Non-pigmented ciliary epithelial cell (primary cell): Measurements from ENCODE around the gene ANKS1B.

Experiments
- DNase-seq: peaks from one replicate; pipeline ENCODE4 v3.0.0-alpha.2; 2010; ENCODE audit warnings: low read depth

ANKS1B gene

DNA sequence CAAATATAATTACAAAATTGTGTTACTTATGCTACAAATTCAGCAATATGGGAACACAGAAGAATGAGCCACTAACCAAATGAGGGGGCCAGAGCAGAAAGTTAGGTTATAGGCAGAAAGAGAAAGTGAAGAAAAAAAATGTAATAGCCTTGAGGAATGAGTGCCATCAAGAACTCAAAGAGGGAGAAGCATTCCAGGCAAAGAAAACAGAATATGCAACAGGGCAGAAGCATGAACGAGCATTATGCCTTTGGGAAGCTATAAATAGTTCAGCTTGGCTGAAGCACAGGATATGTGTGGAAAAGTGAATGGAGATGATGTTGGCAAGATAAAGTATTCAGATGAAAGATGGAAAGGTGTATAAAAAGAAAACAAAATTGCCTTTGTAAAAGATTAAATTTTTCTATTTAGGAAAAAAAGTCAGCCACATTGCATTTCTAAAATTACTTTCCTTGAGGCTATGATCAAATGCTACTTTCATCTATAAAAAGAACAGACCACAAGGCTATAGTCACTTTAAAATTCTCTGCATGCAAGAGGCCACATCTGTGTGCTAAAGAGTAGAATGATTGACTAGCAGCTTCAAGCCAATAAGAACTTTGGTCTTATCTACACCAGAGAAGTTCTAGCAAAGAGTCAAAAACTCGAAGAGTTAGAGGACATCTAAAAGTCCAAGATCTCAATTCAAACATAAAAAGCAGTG is 530.7 kb downstream of the ANKS1B start:
- DNase-seq = no peak

DNA sequence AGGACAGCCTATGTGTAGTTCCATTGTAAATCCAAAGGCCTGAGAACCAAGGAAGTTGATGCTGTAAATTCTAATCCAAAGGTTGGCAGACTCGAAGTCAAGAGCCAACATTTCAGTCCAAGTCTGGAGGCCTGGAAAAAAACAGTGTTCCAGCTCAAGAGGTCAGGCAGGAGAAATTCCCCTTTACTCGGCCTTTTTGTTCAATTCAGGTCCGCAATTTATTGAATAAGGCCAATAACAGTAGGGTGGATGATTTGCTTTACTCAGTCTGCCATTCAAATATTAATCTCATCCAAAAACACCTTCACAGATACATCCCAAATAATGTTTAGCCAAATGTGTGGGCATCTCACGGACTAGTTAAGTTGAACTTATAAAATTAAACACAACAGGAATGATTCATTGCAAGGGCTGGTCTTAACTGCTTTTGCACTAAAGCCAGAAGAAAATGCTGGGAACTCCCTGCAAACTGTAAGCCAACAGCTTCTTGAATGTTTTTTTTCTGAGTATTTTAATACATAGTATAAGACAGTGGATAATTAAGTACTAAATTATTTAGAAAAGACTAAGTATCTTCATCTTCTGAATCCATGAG is 534.6 kb downstream of the ANKS1B start:
- no peak for DNase-seq

DNA sequence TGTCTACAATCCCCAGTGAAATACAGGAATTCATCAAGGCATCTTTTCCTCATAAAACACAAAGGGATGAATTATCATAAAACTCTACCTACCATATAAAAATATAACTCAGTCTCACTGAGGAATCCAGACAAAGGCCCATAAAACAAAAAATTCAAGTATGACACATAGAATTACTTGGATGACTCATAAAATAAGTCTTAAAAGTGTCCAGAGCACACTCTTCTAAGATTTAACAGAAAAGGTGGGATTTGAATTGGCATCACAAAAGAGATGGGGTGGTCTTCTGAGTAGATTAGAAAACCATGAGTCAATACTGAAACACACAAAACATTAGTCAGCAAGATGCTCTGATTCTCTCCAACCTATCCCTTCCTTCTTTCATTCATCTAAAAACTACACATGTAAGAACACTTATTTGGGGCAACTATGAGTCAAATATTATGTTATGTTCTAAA is 539.8 kb downstream of the ANKS1B start:
- no peak for DNase-seq

DNA sequence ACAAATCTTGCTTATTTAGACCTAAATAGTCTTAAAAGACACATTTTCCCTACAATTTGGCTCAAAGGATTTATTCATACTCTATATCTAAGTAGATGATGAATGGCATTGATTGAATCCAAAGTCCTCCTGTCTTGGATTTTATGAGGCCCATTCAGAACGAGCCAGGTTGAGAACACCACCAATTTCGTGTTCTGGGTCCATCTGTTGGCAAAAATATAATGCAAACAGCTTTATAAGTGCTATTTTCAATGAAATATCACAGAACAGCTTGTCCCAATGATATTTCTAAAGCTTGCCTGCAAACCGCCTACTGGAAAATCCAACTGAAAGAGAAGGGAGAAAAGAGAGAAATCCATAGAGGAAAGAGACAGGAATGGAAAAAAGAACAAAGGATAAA is 542.0 kb downstream of the ANKS1B start:
- no peak for DNase-seq

- no peak for DNase-seq
Measured at GRCh38 chr12:99439399-99439798, 545.3 kb downstream of the ANKS1B start.

GRCh38 chr12:99436584-99436983 is 548.2 kb downstream of the ANKS1B start:
- no peak for DNase-seq

DNA sequence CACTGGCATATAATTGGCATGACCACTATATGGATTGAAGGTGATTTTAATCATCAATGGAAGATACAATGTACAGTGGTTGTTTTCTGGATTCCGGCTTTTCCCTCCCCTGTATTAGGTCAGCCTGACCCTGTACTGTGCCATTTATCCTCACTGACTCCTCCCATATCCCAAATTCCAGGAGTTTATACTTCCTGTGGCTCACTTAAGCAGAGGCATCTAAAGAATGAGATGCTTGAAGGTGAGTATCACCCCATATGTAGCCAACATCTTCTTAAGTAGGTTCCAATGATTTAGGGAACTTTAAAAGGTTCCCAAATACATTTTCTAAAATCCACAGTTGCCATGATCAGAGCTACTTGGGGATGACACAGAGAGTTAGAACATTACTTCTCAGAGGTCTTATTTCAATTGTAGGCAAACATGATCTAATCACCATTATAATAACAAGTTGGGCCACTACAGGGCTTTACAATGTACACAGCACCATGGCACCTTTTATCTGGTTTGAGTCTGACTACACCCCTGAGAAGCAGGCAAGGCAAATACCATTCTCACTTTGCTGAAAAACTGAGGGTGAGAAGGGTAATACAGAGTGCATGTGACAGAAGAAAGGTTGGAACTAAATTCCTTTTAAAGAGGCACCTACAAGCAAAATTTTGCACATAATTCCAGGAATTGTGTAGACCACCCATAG is 549.5 kb downstream of the ANKS1B start:
- DNase-seq = no peak

GRCh38 chr12:99433155-99433554 is 551.6 kb downstream of the ANKS1B start:
- DNase-seq = no peak

- no peak for DNase-seq
Measured at GRCh38 chr12:99431203-99431602, 553.5 kb downstream of the ANKS1B start.

DNA sequence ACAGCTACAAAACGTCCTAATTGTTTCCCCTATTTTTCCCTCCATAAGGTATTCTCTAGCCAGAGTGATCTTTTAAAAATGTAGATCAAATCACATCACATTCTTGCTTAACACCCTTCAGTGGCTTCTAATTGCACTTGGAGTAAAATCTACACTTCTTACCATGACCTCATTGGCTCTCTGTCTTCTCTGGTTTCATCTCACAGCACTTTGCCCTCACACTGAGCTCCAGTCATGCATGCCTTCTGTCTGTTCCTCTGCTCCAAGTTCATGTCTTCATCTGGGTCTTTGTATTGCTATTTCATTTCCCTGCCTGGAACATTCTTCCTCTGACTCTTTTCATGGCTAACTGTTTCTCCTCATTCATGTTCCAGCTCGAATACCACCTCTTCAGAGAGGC is 557.6 kb downstream of the ANKS1B start:
- DNase-seq = no peak

- DNase-seq = no peak
Measured at GRCh38 chr12:99418379-99418778, 566.4 kb downstream of the ANKS1B start.

- no peak for DNase-seq
Measured at GRCh38 chr12:99413751-99414150, 571.0 kb downstream of the ANKS1B start.

DNA sequence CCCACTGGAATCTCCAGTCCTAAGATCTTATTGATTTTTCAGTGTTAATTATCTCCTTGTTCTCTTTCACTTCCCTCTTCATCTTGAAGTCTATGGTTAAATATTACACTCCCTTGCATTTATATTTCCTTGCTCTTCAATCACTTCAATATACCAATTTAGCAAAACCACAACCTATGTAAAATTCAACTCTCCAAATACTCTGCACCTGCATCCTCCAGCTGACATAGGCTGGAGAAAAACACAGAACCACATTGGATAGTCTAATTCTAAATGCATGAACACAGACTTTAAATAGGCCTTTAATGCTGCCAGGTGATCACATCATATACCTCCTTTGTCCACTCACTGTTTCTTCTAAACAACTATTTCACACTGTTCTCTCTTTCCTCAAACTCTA is 591.0 kb downstream of the ANKS1B start:
- no peak for DNase-seq

GRCh38 chr12:99392091-99392850 is 592.5 kb downstream of the ANKS1B start:
- DNase-seq = no peak

GRCh38 chr12:99390707-99391106 is 594.0 kb downstream of the ANKS1B start:
- DNase-seq = no peak

- no peak for DNase-seq
Measured at GRCh38 chr12:99389751-99390150, 595.0 kb downstream of the ANKS1B start.

DNA sequence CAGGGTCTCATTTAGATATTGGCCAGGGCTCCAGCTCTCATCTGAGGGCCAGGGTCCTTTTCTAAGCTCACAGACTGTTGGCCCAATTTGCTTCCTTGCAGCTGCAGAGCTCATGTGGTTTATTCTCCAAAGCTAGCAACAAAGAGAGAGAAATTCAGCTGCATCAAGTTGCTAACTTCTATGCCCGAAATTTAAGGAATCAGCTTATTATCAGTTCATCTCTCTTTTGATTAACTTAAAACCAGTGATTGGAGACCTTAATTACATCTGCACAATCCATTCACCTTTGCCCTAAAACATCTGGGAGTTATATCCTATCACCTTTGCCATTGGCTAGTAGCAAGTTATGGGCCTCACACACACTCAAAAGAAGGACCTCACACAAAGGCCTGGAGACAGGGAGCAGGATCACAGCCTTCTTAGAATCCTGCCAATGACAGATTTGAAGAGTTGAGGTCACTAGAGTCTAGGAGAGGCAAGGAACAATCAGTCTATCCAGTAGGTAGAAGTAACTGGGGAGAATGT is 596.0 kb downstream of the ANKS1B start:
- no peak for DNase-seq

DNA sequence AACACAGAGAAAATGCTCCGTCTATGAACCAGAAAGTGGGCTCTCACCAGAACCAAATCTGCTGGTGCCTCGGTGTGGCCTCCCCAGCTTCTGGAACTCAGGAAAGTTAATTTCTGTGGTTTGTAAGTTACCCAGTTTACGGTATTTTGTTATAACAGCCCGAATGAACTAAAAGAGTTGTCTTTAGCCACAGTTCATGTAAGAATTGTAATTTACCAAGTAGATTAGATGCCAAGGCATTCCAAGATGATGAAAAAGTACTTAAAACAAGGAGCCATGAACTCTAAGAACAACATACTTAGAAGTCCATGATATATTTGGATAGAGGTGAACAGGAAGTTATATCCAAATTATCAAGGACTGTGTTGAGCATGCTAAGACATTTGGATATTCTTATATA is 597.1 kb downstream of the ANKS1B start:
- no peak for DNase-seq

GRCh38 chr12:99386907-99387306 is 597.8 kb downstream of the ANKS1B start:
- DNase-seq = no peak

DNA sequence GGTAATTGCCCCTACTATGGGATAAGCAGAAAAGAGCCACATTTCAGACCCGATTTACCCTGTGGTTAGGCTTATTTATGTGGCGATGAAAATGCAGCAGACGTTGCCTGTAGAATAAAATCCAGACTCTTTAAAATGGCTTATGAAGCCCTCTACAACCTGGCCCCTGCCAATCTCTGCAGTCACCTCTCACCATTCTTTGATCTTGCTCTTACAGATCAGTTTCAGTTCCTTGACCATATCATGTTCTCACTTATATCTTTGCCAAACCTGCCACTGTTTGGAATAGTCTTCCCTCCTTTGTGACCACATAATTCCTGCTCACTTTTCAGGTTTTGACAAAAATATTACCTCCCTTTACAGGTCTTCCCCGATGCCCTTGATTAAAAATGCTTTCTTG is 601.5 kb downstream of the ANKS1B start:
- no peak for DNase-seq

DNA sequence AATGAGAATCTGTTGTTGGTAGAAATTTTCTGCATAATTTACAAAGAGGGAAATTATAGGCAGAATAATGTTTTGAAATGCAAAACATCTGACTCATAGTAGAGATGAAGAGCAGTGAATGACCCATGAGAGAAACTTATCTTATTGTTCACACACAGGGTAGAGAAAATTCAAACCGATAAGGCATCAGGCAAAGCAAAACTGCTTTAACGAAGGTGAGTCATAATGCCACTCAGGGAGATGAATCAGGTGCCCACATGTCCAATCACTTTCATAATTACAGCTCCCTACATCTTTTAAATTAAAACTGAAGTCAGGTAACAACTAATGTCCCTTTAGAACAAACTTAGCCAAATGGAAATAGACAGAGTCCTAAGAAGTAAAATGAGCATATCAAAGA is 602.7 kb downstream of the ANKS1B start:
- no peak for DNase-seq

GRCh38 chr12:99380701-99381100 is 604.0 kb downstream of the ANKS1B start:
- DNase-seq = no peak
